Stimulated activated CD8-positive, alpha-beta memory T cell treated with anti-CD3 and anti-CD28 coated beads, Interleukin-7, amount 100 ng/mL, for 24 hours (primary cell): ENCODE measurements around the gene WNT3.
"Not testable (repeated sequence)": the region's sequence is repeated elsewhere in the genome, so short reads cannot be mapped to it uniquely, and the experiment has no call there.

Experiments
- DNase-seq: peaks from one replicate; pipeline ENCODE4 v3.0.0-alpha.2; 2020; ENCODE audit warnings: low read depth

Gene WNT3

DNA sequence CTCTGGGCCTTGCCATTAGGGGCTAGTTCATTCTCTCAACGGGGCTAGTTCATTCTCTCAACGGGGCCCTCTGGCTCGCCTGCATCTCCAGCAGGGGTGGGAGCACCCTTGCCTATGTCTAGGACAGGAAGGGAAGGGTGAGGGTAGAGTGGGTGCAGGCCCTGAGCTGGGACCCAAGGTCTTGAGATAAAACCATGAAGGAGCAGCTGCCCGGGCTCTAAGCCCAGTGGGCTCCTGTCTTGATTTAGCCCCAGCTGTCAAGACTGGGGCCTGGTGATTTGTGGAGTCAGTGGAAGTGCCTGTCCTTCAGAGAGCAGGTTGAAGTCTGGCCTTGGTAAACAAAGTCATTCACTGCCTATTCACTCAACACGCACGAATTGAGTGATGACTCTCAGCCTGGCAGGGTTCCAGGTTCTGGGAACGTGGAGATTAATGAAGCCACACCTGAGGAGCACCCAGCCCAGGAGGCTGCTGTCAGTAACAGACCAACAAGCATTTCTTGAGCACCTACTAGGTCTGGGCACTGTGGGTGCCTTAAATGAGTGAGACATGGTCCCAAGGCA, 35.4 kb downstream of the WNT3 start:
- DNase-seq: no peak

DNA sequence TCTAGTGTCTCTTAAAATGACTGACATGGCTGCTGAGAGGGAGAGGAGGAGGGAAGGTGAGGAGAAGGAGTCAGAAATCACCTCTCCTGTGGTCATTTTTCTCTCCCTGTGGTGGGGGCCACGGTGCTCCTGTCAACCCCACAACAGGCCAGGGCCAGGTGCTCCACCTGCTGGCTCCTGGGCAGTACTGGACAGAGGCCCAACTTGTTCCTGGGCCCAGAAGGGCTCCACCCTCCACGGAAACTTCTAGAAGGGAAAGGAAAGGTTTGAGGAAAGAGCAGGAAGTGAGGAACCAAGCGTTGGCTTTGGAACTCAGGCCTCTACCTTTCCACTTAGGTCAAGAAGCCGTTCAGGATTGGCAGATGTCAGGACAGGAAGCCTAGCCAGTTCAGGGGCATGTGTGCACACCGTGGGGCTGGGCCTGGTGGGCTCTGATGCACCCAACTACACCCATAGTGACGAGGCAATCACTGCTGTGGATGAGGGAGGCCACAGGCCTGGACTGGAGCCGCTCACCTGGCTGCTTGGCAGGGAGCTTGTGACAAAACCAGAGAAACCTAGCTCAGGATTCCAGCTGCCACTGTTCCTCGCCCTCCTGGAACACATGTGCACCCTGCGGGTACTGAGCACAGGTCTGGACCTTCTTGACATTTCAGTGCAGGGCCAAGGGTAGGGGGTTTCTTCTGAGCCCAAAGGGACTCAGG, 36.1 kb downstream of the WNT3 start:
- DNase-seq: no peak

DNA sequence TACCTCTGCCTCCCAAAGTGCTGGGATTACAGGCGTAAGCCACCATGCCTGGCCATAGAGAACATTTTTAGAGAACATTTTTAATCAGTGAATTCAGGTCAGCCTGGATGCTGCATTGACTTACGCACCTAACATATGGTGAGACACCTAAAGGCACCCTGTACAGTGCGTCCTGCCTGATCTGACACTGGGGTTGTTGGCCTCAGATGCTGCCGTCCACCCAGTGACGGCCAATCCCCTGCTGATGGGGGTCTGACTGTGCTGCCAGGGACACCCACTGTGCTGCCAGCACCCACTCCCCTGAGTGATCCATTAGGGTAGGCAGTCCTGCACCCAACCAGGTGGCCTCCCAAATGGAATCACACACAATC, 38.5 kb downstream of the WNT3 start:
- DNase-seq: no peak

DNA sequence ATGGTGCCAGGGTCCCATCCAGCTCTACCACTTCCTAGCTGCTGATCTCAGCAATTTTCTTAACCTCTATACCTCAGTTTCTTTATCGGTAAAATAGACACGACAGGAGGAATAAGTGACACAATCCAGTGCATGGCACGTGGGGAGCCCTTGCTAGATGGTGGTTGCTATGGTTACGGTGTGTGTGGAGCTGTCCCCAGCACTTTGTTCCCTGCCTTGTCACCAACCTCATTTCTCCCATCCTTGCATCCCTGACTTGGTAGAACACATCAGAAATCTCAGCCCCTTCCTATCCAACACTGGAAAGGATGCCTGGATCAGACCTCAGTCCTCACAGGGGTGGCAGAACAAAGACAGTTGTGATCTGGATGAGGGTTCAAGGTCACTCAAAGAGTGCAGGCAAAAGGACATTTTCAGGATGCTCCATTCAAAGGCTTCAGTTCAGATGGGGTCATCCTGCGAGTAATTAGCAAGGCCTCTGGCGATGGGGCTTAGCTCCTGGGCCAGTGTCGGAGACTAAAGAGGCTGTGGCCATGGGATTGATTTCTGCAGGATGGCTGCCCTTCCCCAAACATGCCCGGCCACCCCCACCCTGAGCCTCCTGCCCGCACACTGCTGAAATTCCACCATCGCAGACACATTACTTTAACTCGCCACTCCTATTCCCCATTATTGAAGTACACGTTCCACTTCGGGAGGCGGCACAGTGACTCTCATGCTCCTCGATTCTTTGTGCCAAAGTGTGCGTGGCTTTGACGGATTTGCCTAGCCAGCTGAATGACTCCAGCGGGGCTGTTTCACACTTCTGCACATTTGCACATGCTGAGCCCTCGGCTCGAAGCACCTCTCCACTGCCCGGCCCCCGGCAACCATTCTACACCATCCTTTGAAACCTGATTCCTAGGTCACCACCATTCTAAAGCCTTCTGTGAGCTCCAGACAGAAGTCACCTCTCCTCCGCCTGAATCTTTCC, 40.3 kb downstream of the WNT3 start:
- no peak for DNase-seq

DNA sequence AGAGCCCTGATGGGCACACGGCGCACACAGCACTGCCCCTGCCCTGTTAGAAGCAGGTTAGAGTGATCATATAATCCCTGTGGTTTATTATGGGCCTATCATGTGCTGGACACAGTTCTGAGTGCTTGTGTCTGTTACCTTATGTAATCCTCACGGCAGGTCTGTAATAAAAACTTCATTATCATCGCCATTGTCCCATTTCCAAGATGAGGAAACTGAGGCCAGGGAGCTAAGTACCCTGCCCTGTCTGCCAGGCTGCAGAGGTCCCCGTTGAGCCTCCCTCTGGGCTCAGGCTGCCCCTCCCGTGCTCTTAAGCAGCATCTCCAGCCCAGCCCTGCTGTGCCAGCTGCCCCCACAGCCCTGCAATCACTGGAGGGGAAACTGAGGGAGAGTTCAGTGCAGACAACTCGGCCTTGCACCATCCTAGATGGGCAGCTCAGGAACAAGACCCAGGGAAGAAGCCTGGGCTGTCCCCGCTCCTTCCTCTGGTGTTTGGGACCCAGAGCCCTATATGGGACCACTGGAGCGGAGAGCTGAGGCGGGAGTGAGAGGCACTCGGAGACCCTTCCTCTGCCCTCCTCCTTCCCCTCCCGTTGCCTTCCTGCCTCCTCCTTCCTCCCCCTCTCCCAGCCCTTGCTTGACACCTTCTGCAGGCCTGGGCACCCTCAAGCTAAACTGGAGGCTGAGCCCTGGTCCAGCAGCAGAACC, 42.0 kb downstream of the WNT3 start:
- DNase-seq: no peak

DNA sequence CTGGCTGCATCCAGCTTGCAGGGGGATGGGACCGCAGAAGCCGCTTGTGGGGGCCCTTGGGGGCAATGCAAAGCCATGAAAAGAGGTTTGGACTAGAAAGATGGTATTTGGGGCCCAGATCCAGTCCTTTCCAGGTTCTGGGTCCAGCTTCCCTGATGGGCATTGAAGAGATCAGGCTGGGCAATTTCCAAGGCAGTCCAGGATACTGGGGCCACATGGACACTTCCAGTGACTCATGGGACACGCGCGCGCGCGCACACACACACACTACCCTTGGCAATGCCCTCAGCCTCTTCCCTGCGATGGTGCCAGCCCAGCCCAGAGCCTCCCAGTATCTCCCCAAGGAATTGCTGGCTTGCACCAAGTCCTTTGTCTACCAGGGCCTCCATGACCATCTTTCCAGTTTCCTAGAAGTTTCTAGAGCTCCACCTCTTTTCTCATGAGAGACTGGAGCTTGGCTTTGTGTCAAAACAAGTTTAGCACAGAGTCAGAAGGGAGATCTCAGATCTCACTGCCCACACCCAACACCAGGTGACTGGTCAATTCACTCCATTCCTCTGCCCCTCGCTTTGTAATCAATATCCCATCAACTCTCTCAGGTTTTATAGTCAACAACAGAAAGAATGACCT, 44.3 kb downstream of the WNT3 start:
- DNase-seq: no peak

DNA sequence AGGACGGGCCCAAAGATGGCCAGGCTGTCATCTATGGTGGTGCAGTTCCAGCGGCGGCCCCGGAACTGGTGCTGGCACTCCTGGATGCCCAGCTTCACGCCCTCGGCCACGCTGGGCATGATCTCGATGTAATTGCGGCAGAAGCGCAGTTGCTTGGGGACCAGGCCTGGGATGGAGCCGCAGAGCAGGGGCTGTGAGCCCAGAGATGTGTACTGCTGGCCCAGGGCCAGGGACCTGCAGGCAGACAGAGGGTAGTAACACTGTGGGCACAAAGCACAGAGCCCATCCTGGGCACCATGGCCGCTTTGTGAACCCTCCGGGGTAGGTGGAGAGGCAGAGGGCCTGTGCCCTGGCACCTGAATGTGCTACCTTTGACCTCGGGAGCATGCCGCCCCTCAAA, 44.8 kb downstream of the WNT3 start:
- no peak for DNase-seq

DNA sequence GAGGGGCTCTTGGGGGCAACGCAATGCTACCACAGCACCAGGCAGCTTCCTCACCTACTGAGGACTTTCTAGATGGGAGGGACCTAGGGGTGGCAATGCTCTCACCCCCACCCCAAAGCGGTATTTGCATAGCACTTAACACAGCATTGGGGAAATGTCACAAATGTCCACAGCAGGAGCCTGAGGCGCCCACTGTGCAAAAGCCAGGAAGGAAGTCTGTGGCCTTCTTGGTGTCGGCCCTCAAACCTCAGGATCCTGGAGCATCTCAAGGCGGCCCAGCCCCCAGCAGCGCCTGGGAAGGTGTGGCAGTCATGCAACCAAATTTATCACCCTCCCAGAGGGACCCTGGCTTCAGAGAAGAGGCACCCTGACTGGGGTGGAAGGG, 45.3 kb downstream of the WNT3 start:
- no peak for DNase-seq

DNA sequence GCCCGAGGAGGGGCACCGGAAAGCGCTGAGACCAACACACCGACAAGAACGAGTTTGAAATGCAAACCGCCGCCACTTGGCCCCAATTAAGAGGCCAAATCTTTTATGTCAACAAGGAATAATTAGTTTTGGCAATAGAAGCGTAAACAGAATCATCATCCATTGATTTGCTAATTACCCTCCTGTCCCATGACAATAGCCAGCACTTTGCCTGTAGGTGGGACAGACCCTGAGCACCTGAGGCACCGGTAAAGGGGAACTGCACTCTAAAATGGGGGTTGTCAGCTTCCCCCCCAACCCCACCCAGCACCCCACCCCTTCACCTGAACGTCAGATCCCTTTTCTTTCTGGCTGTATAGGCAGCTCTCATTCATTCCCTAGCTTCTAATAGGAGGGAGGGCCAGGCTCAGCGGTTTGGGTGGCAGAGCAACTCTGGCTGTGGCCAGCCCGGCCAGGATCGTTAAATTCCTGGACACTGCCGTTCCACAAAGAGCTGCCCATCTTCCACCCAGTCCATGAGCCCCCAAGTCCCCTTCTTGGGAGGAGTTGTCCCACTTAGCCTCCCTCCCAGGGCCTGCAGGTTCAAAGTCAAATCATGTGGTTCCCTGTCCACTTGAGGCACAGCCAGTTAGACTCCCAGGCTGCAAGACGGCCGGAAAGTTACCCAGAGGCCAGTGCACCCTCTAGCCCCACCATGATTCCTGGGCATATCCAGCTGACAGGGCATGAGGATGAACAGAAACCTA, 45.8 kb downstream of the WNT3 start:
- DNase-seq: no peak

DNA sequence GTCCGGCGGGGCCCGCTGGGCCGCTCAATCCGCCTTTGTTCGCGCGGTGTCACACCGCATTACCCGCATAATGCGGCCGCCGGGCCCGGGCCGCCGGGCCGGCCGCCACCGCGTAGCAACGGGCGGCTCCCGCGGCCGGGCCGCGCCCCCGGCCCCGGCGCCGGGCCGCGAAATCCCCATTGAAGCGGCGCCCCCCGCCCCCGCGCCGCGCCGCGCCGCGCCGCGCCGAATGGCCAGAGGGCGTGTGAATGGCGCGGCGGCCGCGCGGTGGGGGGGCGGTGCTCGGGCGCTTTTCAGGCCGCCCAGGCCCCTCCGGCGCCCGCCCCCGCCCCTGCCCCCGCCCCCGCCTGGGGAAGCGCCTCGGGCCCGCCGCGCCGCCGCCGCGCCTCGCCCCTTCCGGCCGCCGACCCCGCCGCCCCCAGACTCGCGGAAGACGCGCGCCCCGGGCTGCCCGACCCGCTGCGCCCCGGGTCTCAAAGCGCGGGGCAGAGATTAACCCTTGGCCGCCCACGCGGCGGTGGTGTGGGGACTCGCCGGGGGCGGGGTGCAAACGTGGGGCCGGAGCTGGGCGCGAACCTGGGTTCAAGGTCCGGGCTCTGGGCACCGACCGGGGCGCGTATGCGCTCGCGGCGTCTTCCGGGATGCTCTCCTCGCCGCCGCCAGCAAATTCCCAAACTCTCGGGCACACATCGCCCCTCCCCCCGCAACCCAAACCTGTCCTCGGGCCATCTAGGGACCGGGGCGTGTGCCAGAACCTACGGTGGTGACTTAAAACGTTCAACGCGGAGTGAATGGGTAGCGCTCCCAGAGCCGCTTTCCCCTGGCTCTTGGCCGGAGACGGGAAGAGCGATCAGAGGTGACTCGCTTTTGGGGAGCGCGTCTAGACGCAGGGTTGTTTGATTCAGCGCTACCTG, 46.7 kb downstream of the WNT3 start:
- no peak for DNase-seq

DNA sequence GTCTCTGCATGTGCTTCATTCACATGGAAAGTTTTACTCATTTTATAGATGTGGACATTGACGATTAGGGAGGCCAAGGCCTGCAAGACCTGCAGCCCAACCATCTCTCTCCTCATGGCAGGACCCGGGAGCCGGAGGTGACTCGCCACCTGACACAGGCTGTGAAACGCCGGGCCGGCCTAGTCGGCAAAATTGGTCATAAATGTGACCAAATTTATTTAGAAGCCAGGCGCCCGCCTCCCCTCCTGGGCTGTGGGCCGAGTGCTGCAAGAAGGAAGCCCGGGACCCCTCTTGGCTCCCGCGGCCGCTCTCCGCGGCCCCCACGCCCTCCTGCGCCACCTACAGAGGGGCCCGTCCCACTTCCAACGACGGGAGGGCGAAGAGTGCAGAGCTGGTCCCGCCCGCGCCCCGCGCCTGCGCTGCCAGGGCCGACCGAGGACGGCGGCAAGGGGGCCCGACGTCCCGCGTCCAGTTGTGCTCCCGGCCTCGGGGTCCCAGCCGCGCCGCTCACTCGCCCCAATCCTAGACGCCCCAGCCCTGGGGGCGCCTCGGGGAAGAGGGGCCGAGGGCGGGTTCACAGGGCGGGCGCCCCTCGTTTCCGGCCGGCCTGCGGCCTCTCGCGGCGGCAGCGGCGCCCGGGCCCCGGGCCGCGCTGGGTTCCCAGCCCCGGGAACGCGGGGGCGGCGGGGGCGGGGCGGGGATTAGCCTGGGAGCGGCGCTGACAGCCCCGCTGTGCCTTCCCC, 47.5 kb downstream of the WNT3 start:
- no peak for DNase-seq

DNA sequence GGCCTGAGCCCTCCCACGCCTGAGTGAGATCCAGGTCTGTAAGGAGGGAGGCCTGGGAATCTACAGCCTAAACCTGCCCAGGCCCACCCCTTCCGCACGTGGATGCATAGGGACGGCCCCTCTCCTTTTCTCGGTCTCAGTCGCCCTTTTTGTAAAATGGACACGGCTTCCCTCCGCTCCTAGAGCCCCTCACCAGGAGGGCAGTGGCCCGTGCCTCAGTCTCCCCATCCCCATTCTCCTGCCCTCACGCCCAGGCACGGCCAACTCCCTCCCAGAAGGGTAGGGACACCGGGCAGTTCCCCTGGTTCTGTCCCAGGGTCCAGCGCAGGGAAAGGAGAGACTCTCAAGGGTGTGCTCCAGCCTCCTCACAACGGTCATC, 48.1 kb downstream of the WNT3 start:
- DNase-seq: no peak

DNA sequence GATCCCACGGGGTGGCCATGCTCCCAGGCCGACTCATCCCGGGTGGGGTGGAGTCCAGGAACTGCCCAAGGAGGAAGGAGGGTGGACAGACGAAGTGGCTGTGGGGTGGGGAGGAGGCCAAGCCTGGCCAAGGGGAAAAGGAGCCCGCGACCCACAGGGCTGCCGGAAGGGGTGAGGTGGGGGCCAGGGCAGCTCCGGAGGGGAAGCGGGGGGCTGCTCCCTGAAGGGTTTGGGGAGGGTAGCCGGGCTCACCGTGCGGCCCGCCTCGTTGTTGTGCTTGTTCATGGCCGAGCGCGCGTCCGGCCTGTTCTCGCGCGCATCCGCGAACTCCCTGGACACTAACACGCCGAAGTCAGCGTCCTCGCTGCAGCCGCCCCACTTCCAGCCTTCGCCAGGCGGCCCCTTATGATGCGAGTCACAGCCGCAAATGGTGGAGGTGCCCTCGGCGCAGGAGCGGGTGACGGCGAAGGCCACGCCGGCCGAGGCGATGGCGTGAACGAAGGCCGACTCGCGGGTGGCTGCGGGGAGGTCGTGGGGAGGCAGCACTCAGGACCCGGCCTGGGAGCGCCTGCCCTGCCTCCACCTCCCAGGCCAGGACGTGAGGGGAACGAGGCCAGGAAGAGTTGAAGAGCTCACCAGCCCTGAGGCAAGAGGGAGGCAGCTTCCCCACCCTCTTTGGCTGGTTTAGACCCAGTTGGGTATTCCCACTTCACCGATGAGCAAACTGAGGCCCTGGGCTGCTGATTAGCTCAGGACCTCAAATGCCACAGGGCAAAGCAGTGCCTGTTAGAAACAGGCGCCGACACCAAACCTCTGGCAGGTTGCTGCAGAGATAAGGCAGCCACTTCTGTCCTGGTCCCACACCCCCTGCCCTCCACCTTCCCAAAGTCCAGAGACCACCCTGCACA, 48.7 kb downstream of the WNT3 start:
- DNase-seq: no peak

DNA sequence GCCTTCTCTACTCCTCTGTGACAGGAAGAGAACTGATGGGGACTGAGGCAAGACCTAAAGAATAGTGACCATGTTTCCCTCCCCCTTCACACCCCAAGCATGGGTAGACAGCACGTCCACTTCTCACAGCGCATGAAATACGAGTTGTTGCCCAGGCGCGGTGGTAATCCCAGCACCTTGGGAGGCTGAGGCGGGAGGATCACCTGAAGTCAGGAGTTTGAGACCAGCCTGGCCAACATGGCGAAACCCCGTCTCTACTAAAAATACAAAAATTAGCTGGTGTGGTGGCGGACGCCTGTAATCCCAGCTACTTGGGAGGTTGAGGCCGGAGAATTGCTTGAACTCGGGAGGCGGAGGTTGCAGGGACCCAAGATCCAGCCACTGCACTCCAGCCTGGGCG, 49.6 kb downstream of the WNT3 start:
- DNase-seq: not testable (repeated sequence)

DNA sequence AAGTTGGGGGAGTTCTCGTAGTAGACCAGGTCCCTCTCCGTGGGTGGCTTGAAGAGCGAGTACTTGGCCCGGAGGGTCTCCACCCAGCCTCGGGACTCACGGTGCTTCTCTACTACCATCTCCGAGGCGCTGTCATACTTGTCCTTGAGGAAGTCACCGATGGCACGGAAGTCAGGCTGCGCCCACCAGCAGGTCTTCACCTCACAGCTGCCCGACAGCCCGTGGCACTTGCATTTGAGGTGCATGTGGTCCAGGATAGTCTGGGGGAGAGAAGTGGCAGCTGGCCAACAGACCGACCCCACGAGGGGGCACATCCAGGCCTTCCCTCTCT, 50.0 kb downstream of the WNT3 start:
- DNase-seq: no peak

DNA sequence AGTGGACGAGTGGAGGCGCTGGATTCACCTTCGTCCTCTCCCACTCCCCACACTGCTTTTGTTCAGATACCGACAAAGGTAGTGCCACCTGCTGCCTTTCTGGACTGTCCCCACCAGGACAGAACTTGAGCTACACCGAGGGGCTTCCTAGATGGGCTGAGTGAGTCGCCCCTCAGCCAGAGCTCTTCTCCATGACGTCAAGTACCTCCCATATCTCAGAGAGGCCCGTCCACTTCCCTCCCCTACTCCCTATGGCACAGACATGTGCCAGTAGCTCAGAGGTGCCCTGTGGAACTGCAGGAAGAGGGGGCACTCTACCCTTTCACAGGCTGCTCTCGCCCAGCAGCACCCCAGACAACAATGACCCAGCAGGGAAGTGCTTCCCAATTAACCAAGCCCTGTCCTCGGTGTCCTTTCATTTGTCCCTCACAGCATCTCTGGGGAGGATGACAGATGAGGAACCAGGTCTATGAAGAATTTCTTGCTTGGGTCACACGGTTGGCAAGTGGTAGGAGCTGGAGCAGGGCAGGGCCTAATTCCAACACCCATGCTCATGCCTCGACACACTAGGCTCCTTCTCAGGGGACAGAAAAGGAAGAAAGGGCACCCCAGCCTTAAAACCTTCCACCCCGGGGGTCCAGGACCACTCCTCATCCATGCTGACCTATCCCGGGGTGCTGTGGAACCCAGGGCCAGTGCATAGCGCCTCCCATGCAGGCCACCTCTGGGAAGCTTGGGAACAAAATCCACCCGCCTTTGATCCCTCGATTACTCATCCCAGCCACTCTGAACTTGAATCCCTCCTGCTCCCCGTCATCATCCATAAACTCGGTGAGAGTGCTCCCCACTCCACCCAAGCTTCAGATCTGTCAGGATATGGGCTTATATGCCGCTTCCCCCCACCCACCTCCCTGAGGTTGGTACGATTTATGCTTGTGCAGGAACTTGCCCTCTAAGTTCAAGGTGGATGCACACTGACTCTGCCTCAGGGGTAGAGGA, 51.7 kb downstream of the WNT3 start:
- no peak for DNase-seq

DNA sequence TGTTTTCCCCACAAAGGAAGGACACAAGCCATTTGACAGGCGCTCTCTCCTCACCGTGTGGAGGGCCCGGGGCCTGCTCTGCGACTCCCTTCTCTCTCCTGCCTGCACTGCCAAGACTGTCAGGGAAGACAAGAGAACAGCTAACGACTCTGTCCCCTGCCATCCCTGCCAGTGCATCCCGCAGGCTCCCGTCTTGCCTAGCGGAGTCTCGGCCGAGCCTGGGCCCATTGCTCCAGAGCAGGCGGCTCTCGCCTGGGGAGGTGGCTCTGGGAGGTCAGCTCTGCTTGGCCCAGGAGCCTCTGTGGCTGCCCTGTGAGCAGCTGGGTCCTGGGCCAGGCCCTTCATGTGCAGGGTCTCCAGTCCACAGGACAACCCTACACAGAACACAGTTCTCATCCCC, 53.0 kb downstream of the WNT3 start:
- DNase-seq: no peak
